ENCODE results near the gene FDPS. TPM values are rescaled to one million over a fixed set of nuclear protein-coding genes. Genes with fewer than 3 reads are reported as not detected.
"Not testable (repeated sequence)": the region's sequence is repeated elsewhere in the genome, so short reads cannot be mapped to it uniquely, and the experiment has no call there.

Gene FDPS
- total and polyA plus RNA-seq, 7 donors: 46.2 to 85.2 (median 53.7) TPM

DNA sequence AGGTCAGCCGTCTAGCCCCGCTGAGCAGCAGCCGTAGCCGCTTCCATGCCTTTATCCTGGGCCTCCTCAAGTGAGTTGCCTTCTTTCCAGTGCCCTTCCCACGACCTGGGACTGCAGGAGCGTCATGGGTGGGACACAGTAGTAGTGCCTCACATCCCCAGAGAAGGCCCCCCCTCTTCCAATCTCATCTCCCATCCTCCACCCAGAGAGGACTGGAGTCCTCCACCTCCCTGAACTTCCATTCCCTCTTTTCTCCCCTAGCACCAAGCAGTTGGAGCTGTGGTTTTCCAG is 16.9 kb downstream of the FDPS start:
- Histone ChIP-seq H3K9me3 (no peaks in the 10 kb centered on the region), H3K4me3 (peak overlapping the region; percentile 96), H3K36me3 (ENCODE audit: insufficient read depth in 1 of 2, low read depth in 1 of 2) (peaks cover 0 to 38% of the 10 kb centered on the region in 2 donors), H3K27me3 (ENCODE audit: insufficient read depth in 3 of 3, low read length in 2 of 3) (no peaks in the 10 kb centered on the region), H3K27ac (peak overlapping the region; percentile 41), H3K4me1 (peaks cover 24% of the 10 kb centered on the region)
- ATAC-seq (no peak), DNase-seq (no peak)
- 51 to 60% (median 55%) methylated on average over 3 to 6 of the region's 6 CpGs for WGBS, 3 donors
- intact Hi-C loops (cut with DNase I): loop anchor here in 1 of 2 donors (10.0 kb wide), 1 partner anchor 269 kb away; no protein-coding TSS in a partner anchor
- TF ChIP-seq, protein P1, sequence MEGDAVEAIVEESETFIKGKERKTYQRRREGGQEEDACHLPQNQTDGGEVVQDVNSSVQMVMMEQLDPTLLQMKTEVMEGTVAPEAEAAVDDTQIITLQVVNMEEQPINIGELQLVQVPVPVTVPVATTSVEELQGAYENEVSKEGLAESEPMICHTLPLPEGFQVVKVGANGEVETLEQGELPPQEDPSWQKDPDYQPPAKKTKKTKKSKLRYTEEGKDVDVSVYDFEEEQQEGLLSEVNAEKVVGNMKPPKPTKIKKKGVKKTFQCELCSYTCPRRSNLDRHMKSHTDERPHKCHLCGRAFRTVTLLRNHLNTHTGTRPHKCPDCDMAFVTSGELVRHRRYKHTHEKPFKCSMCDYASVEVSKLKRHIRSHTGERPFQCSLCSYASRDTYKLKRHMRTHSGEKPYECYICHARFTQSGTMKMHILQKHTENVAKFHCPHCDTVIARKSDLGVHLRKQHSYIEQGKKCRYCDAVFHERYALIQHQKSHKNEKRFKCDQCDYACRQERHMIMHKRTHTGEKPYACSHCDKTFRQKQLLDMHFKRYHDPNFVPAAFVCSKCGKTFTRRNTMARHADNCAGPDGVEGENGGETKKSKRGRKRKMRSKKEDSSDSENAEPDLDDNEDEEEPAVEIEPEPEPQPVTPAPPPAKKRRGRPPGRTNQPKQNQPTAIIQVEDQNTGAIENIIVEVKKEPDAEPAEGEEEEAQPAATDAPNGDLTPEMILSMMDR (IDR thresholded peaks at IDR 0.05): no peak

DNA sequence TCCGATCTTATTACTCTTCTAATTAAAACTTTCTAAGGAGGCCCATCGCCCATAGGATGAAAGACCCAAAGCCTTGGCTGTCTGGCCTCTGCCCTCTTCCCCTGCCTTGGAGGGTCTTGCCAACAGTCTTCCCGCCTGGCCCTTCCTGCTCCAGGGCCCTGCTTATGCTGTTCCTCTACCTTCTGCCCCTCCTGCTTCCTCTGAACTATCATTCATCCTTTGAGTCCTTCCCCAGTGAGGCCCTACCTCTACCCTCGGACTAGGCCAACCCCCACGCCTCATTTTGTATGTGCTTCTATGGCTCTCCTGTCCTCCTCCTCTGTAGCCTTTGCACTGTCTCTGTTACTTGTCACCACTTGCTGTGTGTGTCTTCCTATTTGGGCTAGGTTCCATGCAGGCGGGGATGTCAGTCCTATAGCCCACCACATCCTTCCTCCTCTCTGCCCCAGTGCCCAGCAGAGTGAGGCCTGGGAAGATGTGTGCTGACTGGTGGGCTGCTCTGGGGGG is 17.4 kb downstream of the FDPS start:
- intact Hi-C loops (cut with DNase I): loop anchor here in 1 of 2 donors (10.0 kb wide), 1 partner anchor 269 kb away; no protein-coding TSS in a partner anchor
- Histone ChIP-seq H3K27ac (no peak overlapping the region), H3K9me3 (no peaks in the 10 kb centered on the region), H3K4me1 (peaks cover 20% of the 10 kb centered on the region), H3K27me3 (ENCODE audit: insufficient read depth in 3 of 3, low read length in 2 of 3) (no peaks in the 10 kb centered on the region), H3K4me3 (no peak overlapping the region), H3K36me3 (ENCODE audit: insufficient read depth in 1 of 2, low read depth in 1 of 2) (peaks cover 0 to 43% of the 10 kb centered on the region in 2 donors)
- WGBS, 3 donors: 86 to 96% (median 87%) methylated on average over 6 of the region's 6 CpGs
- DNase-seq (no peak), ATAC-seq (no peak)
- TF ChIP-seq, protein P1 (IDR thresholded peaks at IDR 0.05): no peak

DNA sequence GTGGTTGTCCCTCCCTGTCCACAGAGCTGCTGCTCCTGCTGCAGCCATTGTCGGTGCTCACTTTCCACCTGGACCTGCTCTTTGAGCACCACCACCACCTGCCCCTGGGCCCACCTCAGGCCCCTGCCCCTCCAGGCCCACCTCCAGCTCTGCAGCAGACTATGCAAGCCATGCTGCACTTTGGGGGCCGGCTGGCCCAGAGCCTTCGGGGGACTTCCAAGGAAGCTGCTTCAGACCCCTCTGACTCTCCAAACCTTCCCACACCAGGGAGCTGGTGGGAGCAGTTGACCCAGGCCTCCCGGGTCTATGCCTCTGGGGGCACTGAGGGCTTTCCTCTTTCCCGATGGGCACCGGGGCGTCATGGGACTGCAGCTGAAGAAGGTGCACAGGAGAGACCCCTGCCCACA is 18.0 kb downstream of the FDPS start:
- DNase-seq (no peak), ATAC-seq (no peak)
- Histone ChIP-seq H3K27me3 (ENCODE audit: insufficient read depth in 3 of 3, low read length in 2 of 3) (no peaks in the 10 kb centered on the region), H3K27ac (no peak overlapping the region), H3K9me3 (no peaks in the 10 kb centered on the region), H3K4me3 (no peak overlapping the region), H3K36me3 (ENCODE audit: insufficient read depth in 1 of 2, low read depth in 1 of 2) (peaks cover 0 to 49% of the 10 kb centered on the region in 2 donors), H3K4me1 (peaks cover 16% of the 10 kb centered on the region)
- TF ChIP-seq, protein P1 (IDR thresholded peaks at IDR 0.05): no peak
- WGBS, 3 donors: 84 to 91% (median 87%) methylated on average over 7 of the region's 7 CpGs
- intact Hi-C loops (cut with DNase I): loop anchor here in 1 of 2 donors (10.0 kb wide), 1 partner anchor 268 kb away; no protein-coding TSS in a partner anchor

DNA sequence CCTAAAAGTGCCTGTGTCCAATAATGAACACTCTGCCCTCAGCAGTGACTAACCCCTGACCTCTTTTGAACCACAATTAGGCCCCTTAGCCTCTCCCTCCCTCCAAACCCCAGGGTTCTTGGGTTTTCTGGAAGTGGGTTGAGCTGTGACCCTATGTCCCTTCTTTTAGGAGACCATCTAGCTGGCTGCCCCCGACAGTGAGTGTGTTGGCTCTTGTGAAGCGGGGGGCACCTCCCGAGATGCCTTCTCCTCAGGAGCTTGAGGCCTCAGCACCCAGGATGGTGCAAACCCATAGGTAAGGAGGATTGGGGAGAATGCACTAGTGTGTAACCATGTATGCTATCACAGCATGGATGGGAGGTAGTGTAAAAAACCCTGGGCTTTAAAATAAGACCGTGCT is 19.3 kb downstream of the FDPS start:
- Histone ChIP-seq H3K36me3 (ENCODE audit: insufficient read depth in 1 of 2, low read depth in 1 of 2) (peaks cover 0 to 50% of the 10 kb centered on the region in 2 donors), H3K4me1 (peaks cover 4% of the 10 kb centered on the region), H3K27ac (no peak overlapping the region), H3K9me3 (no peaks in the 10 kb centered on the region), H3K4me3 (no peak overlapping the region), H3K27me3 (ENCODE audit: insufficient read depth in 3 of 3, low read length in 2 of 3) (no peaks in the 10 kb centered on the region)
- ATAC-seq: no peak
- intact Hi-C loops (cut with DNase I): loop anchor here in 1 of 2 donors (10.0 kb wide), 1 partner anchor 267 kb away; no protein-coding TSS in a partner anchor
- no peak for DNase-seq
- 75 to 84% (median 80%) methylated on average over 4 of the region's 4 CpGs for WGBS, 3 donors
- TF ChIP-seq, protein P1 (IDR thresholded peaks at IDR 0.05): no peak

DNA sequence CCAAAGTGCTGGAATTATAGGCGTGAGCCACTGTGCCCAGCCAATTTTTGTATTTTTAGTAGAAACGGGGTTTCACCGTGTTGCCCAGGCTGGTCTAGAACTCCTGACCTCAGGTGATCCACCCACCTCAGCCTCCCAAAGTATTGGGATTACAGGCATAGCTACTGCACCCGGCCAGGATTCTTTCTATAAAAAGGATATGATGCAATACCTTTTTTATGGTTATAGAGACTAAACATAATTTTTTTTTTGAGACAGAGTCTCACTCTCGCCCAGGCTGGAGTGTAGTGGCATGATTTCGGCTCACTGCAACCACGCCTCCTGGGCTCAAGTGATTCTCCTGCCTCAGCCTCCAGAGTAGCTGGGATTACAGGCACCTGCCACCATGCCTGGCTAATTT is 20.2 kb downstream of the FDPS start:
- not testable (repeated sequence) for H3K27me3 ChIP-seq (ENCODE audit: insufficient read depth in 3 of 3, low read length in 2 of 3); DNase-seq; H3K4me3 ChIP-seq; H3K27ac ChIP-seq; H3K9me3 ChIP-seq; H3K4me1 ChIP-seq; ATAC-seq
- H3K36me3 ChIP-seq (ENCODE audit: insufficient read depth in 1 of 2, low read depth in 1 of 2): peaks cover 0 to 57% of the 10 kb centered on the region in 2 donors
- 53 to 64% (median 55%) methylated on average over 7 of the region's 7 CpGs for WGBS, 3 donors
- intact Hi-C loops (cut with DNase I): loop anchor here in 1 of 2 donors (10.0 kb wide), 1 partner anchor 266 kb away; no protein-coding TSS in a partner anchor

Measured in psoas muscle (tissue), 8 donors.